Right renal pelvis (tissue), 4 donors: ENCODE measurements around the gene VWA8. TPM values are rescaled to one million over a fixed set of nuclear protein-coding genes. Genes with fewer than 3 reads are reported as not detected.
"Not testable (repeated sequence)": the region's sequence is repeated elsewhere in the genome, so short reads cannot be mapped to it uniquely, and the experiment has no call there.

ENCODE experiments used
- DNase-seq, 4 donors: peaks; one replicate each; pipeline ENCODE4 v3.0.0-alpha.2; 2013; ENCODE audit warnings: low read depth in 4 of 4, low spot score in 3 of 4, missing footprints in 1 of 4
- polyA plus RNA-seq, 4 donors: library from polyadenylated mRNA; unstranded; fragments of 120-200 nt; gene quantifications; one replicate each; pipeline ENCODE4 v1.2.1, GENCODE V29; 2013; ENCODE audit not compliant: insufficient read length in 4 of 4

VWA8 gene
- polyA plus RNA-seq, 4 donors, result 18.7 to 24.5 (median 20.7) TPM

DNA sequence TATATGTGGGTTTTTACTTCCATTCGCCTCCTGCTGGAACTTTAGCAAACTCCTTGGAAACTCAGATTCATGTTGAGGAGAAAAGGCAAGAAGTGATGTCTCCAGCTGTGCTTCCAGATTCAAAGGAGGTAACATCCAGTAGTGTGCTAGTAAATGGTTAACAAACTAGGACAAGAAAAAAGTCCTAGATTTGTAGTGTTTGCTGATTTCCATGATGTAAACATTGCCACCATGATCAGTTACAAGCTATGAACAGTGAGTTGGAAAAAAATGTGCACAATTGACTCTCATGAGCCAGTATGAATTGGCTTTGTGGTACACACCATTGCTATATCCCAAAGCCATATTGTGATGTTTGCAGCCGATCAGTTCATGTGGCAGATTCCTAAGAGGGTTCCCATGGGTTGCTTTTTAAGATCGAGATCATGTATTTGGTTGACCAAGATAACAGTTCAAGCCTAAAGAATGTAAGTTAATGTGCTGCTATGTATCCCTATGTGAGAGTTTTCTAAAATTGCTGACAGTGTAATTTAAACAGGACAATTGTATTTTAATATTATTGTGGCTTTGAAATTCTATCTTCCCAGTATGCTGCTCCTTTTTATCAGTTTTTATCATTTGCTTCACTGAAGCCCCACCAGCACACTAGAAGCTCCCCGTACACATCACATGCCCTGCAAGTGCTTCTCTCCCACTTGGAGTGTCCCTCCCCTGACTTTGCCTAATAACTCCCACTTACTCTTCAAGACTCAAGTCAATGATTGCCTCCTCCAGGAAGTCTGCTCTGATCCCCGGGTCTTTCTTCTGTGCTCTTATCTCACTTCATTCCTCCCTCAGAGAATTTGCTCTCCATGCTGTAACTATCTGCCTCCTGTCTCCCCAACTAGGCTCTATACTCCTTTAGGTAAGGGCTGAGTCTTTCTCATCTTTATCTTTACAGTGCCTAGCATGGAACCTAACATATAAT is 355.3 kb downstream of the VWA8 start:
- DNase-seq, result no peak

DNA sequence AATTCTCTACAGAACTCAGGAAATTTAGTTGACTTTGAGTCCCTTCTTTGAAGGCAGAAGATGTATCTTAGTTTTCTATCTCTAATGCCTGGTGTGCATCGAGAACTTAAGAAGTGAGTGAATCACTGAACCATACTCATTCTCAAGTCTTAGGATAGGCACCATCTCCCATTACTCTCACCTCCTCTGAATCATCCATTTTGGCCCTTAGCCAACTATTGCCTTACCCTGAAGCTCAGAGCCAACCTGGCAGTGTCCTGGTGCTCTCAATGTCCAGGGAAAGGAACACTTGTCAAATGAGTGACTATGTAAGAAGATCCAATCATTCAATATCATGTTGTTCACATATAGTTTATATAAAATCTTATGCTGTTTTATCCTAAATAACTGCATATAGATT is 357.0 kb downstream of the VWA8 start:
- no peak for DNase-seq

DNA sequence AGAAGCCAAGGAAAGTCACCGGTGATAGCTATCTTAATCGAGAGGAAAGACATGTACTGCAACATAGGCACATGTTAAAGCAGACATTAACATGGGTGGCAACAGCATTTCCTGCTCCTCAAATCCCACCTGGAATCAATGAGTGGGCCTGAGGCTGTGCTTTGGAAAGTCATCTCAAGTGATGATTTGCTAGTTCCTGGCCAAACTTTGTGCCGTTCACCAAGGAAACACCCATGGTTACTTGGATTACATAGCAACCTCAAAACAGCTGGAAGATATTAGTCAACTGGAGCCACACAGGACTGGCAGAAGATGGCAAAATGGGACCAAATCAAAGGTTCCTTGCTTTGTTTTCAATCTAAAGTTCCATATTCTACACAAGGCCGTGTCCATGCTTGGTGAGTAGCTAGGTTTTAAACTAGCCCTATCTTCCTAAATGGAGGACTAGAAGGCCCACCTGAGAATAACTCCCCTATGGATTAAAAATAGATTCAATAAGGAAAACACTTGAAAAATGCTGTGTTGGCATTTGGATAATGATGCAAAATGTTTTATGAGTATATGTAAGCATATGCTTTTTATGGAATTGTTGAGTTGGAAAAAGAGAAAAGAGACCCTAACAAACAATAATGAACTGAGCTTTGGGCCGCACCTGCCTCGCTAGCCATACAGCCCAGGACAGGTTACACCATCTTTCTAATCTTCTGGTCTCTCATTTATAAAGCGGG is 359.0 kb downstream of the VWA8 start:
- DNase-seq, result no peak

DNA sequence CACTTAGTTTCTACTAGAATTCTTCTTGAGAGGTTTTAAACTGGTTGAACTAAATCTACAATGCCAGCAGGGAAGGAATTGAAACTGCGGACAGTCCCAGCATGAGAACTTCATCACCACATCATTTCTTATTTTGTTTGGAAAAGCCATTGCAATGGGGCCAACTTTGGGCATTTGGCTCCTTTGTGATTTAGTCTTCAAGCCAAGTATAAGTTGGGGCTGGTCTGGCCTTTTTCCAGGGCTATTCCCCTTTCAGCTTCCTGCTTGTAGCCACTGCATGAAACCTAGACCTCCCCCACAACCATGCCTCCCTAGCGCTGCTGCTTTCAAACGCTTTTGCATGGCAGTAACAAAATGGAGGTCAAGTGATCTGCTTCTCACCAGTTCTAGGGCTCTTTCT is 361.3 kb downstream of the VWA8 start:
- no peak for DNase-seq

DNA sequence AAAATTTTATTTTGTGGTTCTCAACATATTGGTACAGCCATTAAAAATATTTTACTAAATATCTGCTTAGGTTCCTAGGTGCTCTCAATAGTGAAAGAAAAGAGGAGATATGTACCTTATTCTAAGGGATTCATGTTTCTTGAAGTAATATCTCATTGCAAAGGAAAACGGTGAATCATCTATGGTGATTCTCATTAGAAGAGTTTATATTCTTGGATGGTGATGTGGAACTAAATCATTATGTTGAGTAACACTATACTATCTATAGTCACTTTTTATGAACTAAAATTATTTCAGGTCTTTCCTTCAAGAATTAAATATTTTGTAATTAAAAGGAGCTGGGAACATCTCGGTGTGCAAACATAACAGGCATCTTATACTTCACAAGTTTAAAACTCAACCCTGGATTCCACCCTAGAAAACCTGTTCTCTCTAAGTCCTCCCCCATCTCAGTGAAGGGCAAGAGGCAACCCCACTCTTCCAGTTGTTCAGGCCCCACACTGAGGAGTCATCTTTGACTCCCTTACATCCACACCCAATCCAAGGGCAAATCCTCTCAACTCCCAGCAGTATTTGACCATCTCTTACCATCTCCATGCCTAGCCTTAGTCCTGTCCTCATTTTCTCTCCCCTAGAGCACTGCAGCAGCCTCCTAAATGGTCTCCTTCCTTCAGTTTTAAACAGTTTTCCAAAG is 363.4 kb downstream of the VWA8 start:
- DNase-seq, result no peak

DNA sequence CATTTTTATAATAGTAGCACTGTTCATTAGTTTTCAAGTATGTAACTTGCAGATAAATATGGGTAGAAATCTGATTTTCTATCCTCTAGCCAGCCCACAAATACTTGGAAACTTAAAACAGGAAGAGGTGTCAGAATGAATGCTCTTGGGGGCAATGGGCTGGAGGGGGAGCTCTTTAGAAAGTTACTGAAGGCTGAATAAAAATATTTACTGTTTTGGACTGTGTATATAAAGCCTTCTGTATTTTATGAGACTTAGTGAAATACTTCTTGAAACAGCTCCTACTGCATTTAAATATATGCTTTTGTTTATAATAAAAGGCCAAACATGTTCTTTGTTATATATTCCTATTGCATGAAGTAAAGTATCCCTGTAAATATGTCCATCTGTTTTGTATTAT is 364.7 kb downstream of the VWA8 start:
- DNase-seq, result peak in 1 of 4 donors; percentile 34

DNA sequence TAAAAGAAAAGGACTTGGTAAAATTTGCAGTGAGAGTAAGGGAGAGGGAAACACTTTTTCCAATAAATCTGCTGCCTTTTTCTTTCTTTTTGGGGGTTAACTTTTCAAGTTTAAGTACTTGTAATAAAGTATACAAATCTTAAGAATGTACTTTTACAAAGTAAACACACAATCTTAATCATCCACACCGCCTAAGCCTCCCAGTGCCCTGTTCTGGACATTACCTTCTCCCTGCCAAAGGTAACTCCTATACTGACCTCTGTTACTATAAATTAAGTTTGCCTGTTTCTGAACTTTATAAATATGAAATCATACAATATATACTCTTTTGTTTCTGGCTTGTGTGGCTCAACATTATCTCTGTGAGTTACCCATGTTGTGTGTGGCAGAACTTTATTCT is 365.6 kb downstream of the VWA8 start:
- DNase-seq, result no peak

DNA sequence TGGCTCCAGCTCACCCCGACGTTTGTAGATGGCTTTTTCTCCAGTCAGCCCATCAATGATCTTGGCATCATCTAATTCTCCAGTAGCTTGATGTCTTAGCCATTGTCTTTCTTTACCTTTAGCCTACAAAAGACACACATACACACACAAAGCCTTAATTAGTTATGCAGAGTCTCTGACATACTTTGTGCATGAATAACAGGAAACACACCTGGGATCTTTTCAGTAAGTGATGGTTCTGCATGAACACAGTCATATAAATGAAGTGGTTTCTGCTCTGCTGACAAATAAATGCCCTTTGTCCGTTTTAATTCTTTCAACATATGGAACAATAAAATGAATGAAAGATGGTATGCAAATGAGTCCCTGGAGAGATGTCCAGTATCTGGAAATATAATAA is 370.3 kb downstream of the VWA8 start:
- DNase-seq, result no peak

DNA sequence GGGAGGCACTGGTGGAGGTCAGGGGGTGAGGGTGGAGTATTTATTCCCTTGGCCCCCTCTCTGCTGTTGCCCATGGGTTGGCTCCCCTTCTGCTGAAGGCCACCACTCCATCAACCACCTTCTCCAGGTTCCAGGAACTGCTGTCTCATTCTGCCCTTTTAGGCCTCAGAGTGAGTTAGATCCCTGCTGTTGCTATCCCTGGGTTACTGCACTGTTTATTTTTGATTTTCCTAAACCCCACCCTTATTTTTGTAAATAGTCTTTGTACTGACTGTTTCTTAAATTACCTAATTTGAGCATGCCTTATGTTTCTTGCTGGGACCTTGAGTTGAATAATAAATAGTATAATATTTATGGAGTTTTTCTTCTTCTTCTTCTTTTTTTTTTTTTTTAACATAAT is 370.8 kb downstream of the VWA8 start:
- DNase-seq, result no peak

DNA sequence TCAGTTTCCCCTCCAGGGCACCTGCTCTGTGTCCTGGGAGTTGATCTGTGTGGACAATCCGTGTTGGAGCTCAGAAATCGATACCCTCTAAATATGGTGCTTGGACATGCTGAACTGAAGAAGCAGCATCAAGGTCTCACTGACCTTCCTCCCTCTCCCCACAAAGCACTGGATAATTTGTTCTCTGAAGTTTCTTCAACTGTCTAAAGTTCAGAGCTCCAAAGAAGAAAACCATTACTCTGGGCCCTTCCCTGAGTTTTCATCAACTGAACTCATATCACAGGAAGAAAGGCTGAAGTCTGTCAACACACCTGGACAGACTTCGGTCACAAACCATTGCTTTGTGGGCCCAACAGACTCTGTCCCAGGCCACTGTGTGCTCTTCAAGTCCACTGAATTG is 371.5 kb downstream of the VWA8 start:
- no peak for DNase-seq

DNA sequence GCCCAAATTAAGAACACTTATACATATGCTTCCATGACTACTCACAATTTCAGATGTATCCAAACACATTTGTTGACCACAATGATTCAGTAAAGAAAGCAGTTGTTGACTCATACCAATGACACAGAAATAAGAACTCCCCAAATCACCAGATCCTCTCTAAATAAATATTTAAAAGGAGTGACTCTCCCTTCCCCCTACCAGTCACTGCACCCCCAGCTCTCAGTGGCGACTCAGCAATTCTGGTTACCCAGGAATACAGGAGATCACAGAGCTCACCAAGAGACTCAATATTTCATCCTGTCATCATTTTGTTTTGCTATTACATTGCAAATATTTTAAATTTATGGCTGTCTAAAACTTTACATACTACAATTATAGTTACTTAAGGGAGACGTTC is 372.0 kb downstream of the VWA8 start:
- no peak for DNase-seq

DNA sequence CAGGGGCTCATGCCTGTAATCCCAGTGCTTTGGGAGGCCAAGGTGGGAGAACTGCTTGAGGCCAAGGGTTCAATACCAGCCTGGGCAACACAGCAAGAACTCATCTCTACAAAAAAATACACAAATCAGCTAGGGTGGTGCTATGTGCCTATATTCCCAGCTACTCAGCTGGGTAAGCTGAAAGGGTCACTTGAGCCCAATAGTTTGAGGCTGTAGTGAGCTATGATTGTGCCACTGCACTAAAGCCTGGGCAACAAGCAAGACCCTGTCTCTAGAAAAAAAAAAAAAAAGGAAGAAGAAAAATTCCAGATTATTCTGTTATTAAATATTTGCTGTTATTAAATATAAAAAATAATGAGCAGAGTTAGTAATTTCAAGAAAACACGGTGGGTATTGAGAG is 372.5 kb downstream of the VWA8 start:
- DNase-seq, result no peak

DNA sequence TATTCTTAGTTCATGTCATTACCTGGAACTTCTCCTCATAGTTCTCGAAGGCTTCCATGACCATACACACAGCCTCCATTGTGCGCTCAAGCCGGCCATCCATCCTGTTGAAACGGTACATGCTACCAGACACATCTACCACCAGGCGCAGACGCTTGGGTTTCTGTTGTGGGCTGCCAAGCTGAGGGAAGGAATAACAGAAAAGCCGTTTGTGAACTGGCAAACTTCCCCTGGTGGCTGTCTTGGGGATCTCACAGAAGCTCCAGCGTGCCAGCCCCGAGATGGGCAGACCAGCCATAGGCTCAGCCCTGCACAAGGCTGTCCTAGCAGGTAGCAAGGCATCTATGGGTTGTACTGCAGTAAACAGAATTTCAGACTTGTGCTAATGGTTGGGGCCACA is 373.4 kb downstream of the VWA8 start:
- no peak for DNase-seq

DNA sequence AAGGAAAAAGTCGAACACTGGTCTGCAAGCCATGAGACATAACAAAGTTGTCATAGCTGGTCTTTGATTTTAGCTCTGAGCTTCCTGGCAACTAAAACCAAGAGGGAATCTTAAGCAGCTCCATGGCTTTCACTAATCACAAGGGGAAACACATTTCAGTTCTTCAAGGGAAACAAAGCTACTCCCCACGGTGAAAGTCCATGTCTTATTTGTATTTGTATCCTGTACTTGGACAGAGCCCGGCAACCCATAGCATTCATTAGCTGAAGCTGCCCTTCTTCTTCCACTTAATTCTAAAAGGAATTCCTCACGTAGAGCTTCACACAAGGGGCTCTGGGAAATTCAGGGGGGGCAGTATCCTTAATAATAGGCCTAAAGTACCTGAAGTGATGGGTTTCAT is 374.7 kb downstream of the VWA8 start:
- DNase-seq, result no peak

DNA sequence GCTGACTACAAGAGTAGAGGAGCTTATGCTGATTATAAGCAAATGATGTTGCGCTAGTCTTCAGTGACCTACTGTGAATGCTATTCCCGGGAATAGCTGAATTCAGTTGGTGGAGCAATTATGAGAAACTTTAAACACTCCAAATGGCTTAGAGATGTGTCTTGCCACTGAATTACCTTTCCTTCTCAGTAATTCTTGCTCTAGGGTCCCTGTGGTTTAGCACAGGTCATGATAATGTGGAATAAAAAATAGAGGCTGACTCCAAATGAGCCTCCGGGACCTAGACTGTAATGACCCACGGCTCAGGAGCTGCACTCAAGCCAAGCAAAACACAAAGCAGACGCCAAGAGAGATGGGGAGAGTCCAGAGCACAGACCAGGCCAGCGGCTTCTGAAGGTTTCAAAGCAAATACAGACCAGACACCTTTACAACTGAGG is 378.9 kb downstream of the VWA8 start:
- DNase-seq, result no peak

DNA sequence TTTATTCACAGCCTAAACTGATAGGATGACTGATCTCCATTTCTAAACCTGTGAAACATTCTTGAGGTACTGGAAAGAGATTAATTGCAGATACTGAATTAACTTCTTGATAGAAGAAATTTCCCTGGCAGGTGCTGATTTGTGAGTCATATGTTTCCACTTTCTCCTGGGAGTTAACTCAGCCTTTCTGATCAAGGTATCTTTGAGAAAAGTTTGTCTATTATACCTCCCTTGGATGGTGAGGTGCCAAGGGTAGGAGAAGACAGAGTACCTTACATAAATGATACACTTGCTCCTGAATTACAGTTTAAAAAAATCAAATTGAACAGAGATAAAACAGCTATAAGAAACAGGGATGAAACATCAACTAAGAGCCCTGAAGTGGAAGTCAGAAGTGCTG is 380.6 kb downstream of the VWA8 start:
- DNase-seq, result no peak

DNA sequence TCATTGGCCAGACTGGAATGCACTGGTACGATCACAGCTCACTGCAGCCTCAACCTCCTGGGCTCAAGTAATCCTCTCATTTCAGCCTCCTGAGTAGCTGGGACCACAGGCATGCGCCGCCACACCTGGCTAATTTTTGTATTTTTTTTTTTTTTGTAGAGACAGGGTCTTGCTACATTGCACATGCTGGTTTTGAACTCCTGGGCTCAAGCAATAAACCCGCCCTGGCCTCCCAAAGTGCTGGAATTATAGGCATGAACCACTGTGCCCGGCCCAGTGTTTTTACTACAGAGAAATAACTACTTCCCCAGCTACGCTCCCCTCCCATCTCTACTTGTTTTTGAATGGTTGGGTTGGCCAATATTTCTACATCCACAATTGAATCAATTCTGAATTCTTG is 381.0 kb downstream of the VWA8 start:
- DNase-seq, result no peak

DNA sequence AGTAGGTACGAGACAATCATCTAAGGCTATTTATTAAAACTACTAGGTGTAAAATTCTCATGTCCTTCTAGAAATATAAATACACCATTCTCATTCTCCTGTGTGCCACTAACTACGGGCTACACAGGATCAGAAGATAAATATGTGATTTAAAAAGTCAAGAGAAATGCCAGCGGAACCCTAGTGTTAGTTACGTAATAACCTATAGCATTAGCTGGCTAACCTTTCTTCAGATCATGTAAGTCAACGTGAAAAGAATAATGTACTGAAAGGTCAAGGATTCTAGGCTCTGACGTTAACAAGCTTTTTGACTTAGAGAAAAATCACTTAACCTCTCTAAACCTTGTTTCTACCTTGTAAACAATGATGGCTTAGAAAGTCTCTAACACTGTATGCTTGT is 381.7 kb downstream of the VWA8 start:
- DNase-seq, result no peak

DNA sequence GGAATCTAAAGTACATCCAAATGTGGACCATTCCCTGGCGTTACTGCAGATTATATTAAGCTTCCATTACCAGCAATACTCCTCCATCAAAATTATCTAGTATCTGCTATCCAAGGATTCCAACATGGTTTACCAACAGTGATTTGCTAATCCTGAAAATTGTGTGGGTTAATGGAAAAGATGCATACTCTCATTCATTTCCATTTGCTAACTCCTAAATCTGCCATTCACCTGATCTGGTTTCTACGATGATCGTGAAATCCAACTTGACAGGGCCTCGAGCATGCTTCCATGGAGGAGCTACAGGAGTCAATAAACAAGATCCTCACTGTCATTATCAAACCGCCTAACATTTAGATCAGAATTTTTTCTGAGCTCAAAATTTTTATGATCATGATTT is 382.5 kb downstream of the VWA8 start:
- DNase-seq, result no peak

DNA sequence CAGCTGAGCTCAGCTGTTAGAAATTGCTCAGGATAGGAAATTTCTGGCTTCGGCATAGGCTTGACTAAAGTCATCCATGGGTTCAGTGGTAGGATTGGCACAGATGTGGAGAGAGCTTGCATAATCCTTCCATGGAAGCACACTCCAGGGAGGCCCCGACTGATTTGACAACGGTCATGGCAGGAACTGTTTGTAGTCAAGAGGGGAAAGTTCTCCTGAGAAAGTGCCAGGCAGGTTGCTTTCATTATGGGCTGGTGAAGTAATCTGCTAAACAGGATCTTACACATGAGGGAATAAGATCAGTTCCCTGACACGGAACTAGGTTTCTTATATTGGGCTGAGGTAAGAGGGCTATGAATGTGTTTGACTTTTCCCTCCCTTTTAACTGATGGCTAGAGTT is 383.5 kb downstream of the VWA8 start:
- DNase-seq, result no peak

DNA sequence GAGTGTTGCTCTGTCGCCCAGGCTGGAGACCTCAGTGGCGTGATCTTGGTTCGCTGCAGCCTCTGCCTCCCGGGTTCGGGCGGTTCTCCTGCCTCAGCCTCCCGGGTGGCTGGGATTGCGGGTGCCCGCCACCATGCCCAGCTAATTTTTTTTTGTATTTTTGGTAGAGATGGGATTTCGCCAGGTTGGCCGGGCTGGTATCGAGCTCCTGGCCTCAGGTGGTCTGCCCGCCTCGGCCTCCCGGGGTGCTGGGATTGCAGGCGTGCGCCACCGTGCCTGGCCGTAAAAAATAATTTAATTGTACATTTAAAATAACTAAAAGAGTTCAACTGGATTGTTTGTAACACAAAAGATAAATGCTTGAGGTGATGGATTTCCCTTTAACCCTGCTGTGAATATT is 387.3 kb downstream of the VWA8 start:
- not testable (repeated sequence) for DNase-seq
